CD4-positive, alpha-beta T cell (primary cell): ENCODE data around the gene GART. TPM values are rescaled to one million over a fixed set of nuclear protein-coding genes. Genes with fewer than 3 reads are reported as not detected.

ENCODE experiments used
- ATAC-seq: fragments of 200-7000 bp; cut with Tn5 transposase; one replicate; pipeline ENCODE4 v1.10.0; 2022; ENCODE audit warnings: mild to moderate bottlenecking; ENCODE audit not compliant: poor library complexity
- CTCF ChIA-PET: fragments of 350-600 bp; sonication (Branson Sonifier 250); formaldehyde crosslinking; loops from one replicate; lab custom pipeline; 2021; ENCODE audit warnings: antibody characterized with exemption, inconsistent platforms; lab: Charles Lee
- POLR2A ChIA-PET: fragments of 350-600 bp; sonication (Branson Sonifier 250); formaldehyde crosslinking; loops from one replicate; lab custom pipeline; 2021; ENCODE audit warnings: antibody characterized with exemption, inconsistent platforms; lab: Charles Lee
- DNase-seq, 14 experiments: peaks; one replicate each; pipeline ENCODE4 v3.0.0-alpha.2; 2013 to 2020; ENCODE audit warnings: mixed read lengths in 2 of 14
- H3K27ac ChIP-seq, 2 donors: one replicate each; pipeline versions ENCODE4 v1.5.1 to v1.7.0; 2013; ENCODE audit warnings: low read length in 2 of 2, low read depth in 1 of 2, mild to moderate bottlenecking in 1 of 2
- H3K27me3 ChIP-seq, 2 experiments: 1 replicate in 1 of 2; 2 replicates in 1 of 2; pipeline versions ENCODE4 v1.6.1 to v1.7.0; 2013; ENCODE audit warnings: low read length in 2 of 2, control low read depth in 1 of 2, mild to moderate bottlenecking in 1 of 2, moderate library complexity in 1 of 2; ENCODE audit not compliant: insufficient read depth in 2 of 2, control insufficient read depth in 1 of 2
- H3K36me3 ChIP-seq: one replicate; pipeline ENCODE4 v1.6.1; 2013; ENCODE audit warnings: low read length, control low read depth; ENCODE audit not compliant: insufficient read depth
- H3K4me1 ChIP-seq: one replicate; pipeline ENCODE4 v1.6.1; 2013; ENCODE audit warnings: low read length, control low read depth; ENCODE audit not compliant: insufficient read depth
- H3K4me3 ChIP-seq: one replicate; pipeline ENCODE4 v1.5.1; 2013; ENCODE audit warnings: mild to moderate bottlenecking, low read length, moderate library complexity
- H3K9me3 ChIP-seq, 2 experiments: 1 replicate in 1 of 2; 2 replicates in 1 of 2; pipeline versions ENCODE4 v1.6.1 to v1.7.0; 2013; ENCODE audit warnings: low read length in 2 of 2, mild to moderate bottlenecking in 2 of 2, control low read depth in 1 of 2, moderate library complexity in 1 of 2; ENCODE audit not compliant: control insufficient read depth in 1 of 2, insufficient read depth in 1 of 2
- H3K27ac Mint-ChIP-seq: one replicate; pipeline ENCODE4 v1.8.0; 2020; ENCODE audit warnings: mixed read lengths
- H3K27me3 Mint-ChIP-seq: one replicate; pipeline ENCODE4 v1.8.0; 2021; ENCODE audit warnings: mixed read lengths
- H3K36me3 Mint-ChIP-seq: one replicate; pipeline ENCODE4 v1.8.0; 2021; ENCODE audit warnings: low read depth, mixed read lengths
- H3K4me1 Mint-ChIP-seq: one replicate; pipeline ENCODE4 v1.8.0; 2021; ENCODE audit warnings: low read depth, mixed read lengths
- H3K4me3 Mint-ChIP-seq: one replicate; pipeline ENCODE4 v1.8.0; 2020; ENCODE audit warnings: mild to moderate bottlenecking, mixed read lengths
- H3K9me3 Mint-ChIP-seq: one replicate; pipeline ENCODE4 v1.8.0; 2020; ENCODE audit warnings: mixed read lengths
- intact Hi-C, 2 experiments: fragments of 100-400 bp; cut with DNase I in 1 of 2; cut with micrococcal nuclease in 1 of 2; formaldehyde crosslinking; loops; one replicate each; pipeline versions ENCODE4 v1.15.1 to v1.9.0; 2023 to 2025; cut with DNase I, micrococcal nuclease
- total RNA-seq, 174 experiments: library from RNA in 2 of 174; stranded (reverse) in 2 of 174; gene quantifications; one replicate each; pipeline ENCODE4 v1.2.3 and lab custom pipeline; 2021 to 2026
- TF ChIP-seq, protein P1 (sequence below): fragments of 200-600 bp; IDR thresholded peaks from one replicate; pipeline ENCODE4 v1.8.0; 2022; ENCODE audit warnings: antibody characterized with exemption, mild to moderate bottlenecking

Gene GART
- total RNA-seq, 2 experiments from 2014 or later: 21.8 to 25.5 TPM

GRCh38 chr21:33542640-33543504, 955 bp upstream of the GART start, which contains the start of gene SON:
Gene SON (plus strand): TSS chr21:33543038. CDS start chr21:33543093, 55 bp downstream.
- Mint-ChIP-seq H3K27me3 (no peaks in the 10 kb centered on the region), H3K9me3 (no peaks in the 10 kb centered on the region), H3K27ac (peak within 1 kb of the TSS; percentile 98), H3K36me3 (peaks cover 70% of the 10 kb centered on the region), H3K4me1 (peaks cover 53% of the 10 kb centered on the region), H3K4me3 (peak within 1 kb of the TSS; percentile 95)
- peak within 1 kb of the TSS; percentile 99 to 100 for H3K27ac ChIP-seq
- H3K9me3 ChIP-seq: no peaks in the 10 kb centered on the region
- POLR2A ChIA-PET: interaction anchor here (0.6 to 5.6 kb wide), 32 partner anchors 9 to 1049 kb away, joined by 3 to 132 read pairs (median 4); partner anchors contain the start of genes CFAP298, DNAJC28, DONSON and IFNAR1
- H3K4me3 ChIP-seq: peak within 1 kb of the TSS; percentile 91
- H3K27me3 ChIP-seq: no peaks in the 10 kb centered on the region
- peaks cover 15% of the 10 kb centered on the region for H3K4me1 ChIP-seq
- DNase-seq (peak; percentile 94 to 99 (median 96)), ATAC-seq (peak; percentile 89)
- CTCF ChIA-PET: interaction anchor here (3.0 to 3.3 kb wide), 2 partner anchors 15 to 62 kb away, joined by 10 to 18 read pairs; partner anchors contain the start of gene TMEM50B
- intact Hi-C loops: loop anchor here (1.0 to 5.0 kb wide), 9 partner anchors 44 to 1151 kb away; partner anchors contain the start of genes DONSON (in 2 of the 2), CRYZL1 (in 1 of the 2), DNAJC28 (in 1 of the 2) and SYNJ1 (in 1 of the 2)
- TF ChIP-seq, protein P1, sequence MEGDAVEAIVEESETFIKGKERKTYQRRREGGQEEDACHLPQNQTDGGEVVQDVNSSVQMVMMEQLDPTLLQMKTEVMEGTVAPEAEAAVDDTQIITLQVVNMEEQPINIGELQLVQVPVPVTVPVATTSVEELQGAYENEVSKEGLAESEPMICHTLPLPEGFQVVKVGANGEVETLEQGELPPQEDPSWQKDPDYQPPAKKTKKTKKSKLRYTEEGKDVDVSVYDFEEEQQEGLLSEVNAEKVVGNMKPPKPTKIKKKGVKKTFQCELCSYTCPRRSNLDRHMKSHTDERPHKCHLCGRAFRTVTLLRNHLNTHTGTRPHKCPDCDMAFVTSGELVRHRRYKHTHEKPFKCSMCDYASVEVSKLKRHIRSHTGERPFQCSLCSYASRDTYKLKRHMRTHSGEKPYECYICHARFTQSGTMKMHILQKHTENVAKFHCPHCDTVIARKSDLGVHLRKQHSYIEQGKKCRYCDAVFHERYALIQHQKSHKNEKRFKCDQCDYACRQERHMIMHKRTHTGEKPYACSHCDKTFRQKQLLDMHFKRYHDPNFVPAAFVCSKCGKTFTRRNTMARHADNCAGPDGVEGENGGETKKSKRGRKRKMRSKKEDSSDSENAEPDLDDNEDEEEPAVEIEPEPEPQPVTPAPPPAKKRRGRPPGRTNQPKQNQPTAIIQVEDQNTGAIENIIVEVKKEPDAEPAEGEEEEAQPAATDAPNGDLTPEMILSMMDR: no peak
- peaks cover 23% of the 10 kb centered on the region for H3K36me3 ChIP-seq

GRCh38 chr21:33541105-33541711, 709 bp downstream of the GART start:
- CTCF ChIA-PET: interaction anchor here (1.1 to 3.3 kb wide), 4 partner anchors 17 to 65 kb away, joined by 3 to 10 read pairs (median 4); partner anchors contain the start of gene DONSON
- POLR2A ChIA-PET: interaction anchor here (0.7 to 5.6 kb wide), 18 partner anchors 10 to 813 kb away, joined by 3 to 132 read pairs (median 8); partner anchors contain the start of genes DNAJC28, DONSON, IFNAR1 and SYNJ1
- DNase-seq: peak in 3 of 14 experiments; percentile 19 to 43 (median 38)
- TF ChIP-seq, protein P1: no peak
- peaks cover 30% of the 10 kb centered on the region for H3K36me3 ChIP-seq
- H3K27ac ChIP-seq: peak overlapping the region; percentile 99 to 100
- no peaks in the 10 kb centered on the region for H3K9me3 ChIP-seq
- no peaks in the 10 kb centered on the region for H3K9me3 Mint-ChIP-seq
- intact Hi-C loops: loop anchor here (5.0 kb wide), 3 partner anchors 46 to 1149 kb away; partner anchors contain the start of genes DONSON (in 1 of the 2), SYNJ1 (in 1 of the 2) and URB1 (in 1 of the 2)
- H3K4me1 ChIP-seq: peaks cover 11% of the 10 kb centered on the region
- no peaks in the 10 kb centered on the region for H3K27me3 Mint-ChIP-seq
- H3K27me3 ChIP-seq: no peaks in the 10 kb centered on the region
- H3K27ac Mint-ChIP-seq: peak overlapping the region; percentile 98
- peak overlapping the region; percentile 91 for H3K4me3 ChIP-seq
- H3K4me1 Mint-ChIP-seq: peaks cover 52% of the 10 kb centered on the region
- peak overlapping the region; percentile 95 for H3K4me3 Mint-ChIP-seq
- no peak for ATAC-seq
- peaks cover 72% of the 10 kb centered on the region for H3K36me3 Mint-ChIP-seq

DNA sequence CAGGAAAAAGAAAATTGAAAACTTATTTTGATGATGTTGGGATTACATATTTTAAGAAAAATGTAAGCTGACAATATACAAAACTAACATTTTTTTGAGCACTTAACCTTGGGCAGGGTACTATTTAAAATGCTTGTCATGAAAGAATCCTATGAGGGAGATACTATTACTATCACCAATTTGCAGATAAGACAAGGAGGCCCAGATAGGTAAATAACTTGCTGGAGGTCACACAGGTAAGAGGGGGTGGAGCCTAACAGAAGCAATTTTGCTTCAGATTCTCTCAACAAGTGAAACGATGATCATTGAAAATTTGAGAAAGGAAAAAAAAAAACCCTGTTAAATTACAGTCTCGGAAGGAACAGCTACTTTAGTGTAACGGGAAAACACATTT, 1.2 kb downstream of the GART start:
- no peaks in the 10 kb centered on the region for H3K27me3 Mint-ChIP-seq
- H3K4me3 Mint-ChIP-seq: peak overlapping the region; percentile 80
- Histone ChIP-seq H3K27ac (peak overlapping the region in 1 of 2 donors; percentile 100), H3K36me3 (peaks cover 35% of the 10 kb centered on the region), H3K9me3 (no peaks in the 10 kb centered on the region), H3K27me3 (no peaks in the 10 kb centered on the region), H3K4me1 (peaks cover 8% of the 10 kb centered on the region), H3K4me3 (peak overlapping the region; percentile 91)
- POLR2A ChIA-PET: interaction anchor here (3.2 to 5.6 kb wide), 3 partner anchors 48 to 60 kb away, joined by 27 to 132 read pairs (median 52); partner anchors contain the start of genes DNAJC28, DONSON and TMEM50B
- TF ChIP-seq, protein P1: no peak
- ATAC-seq (no peak), DNase-seq (no peak)
- CTCF ChIA-PET: interaction anchor here (1.1 to 3.3 kb wide), 4 partner anchors 17 to 65 kb away, joined by 3 to 10 read pairs (median 4); partner anchors contain the start of gene DONSON
- H3K27ac Mint-ChIP-seq: peak overlapping the region; percentile 98
- peaks cover 47% of the 10 kb centered on the region for H3K4me1 Mint-ChIP-seq
- H3K9me3 Mint-ChIP-seq: no peaks in the 10 kb centered on the region
- H3K36me3 Mint-ChIP-seq: peaks cover 69% of the 10 kb centered on the region
- intact Hi-C loops: loop anchor here (5.0 kb wide), 3 partner anchors 47 to 1148 kb away; partner anchors contain the start of genes DONSON (in 1 of the 2), SYNJ1 (in 1 of the 2) and URB1 (in 1 of the 2)
